Measurements from ENCODE around the gene TRUB2. TPM values are rescaled to one million over a fixed set of nuclear protein-coding genes. Genes with fewer than 3 reads are reported as not detected.

TRUB2 gene
- total RNA-seq, 1 experiment from 2014 or later, result 22.5 TPM

- H3K36me3 ChIP-seq (ENCODE audit: control insufficient read depth, insufficient read depth, low read length), result no peaks in the 10 kb centered on the region
- H3K27me3 ChIP-seq (ENCODE audit: control insufficient read depth, insufficient read depth, low read length), result no peaks in the 10 kb centered on the region
- H3K4me3 ChIP-seq (ENCODE audit: low read depth in 2 of 2, low read length in 2 of 2), result no peak overlapping the region
- POLR2A ChIA-PET, result no interaction called here
- intact Hi-C loops (cut with micrococcal nuclease; ENCODE audit: unreplicated experiment), result no loop called here
- ATAC-seq (no peak), DNase-seq (ENCODE audit: low read depth, low spot score) (no peak)
- in situ Hi-C loops (cut with HindIII; ENCODE audit: low pct_unique_long_range_greater_than_20kb, low sequenced_read_pairs), result no loop called here
- TF ChIP-seq SIN3A (IDR thresholded peaks at IDR 0.05; ENCODE audit: borderline replicate concordance, insufficient read depth, low read depth, low read length) (no peak), CTCF (IDR thresholded peaks at IDR 0.05) (no peak), POLR2AphosphoS5 (IDR thresholded peaks at IDR 0.05; ENCODE audit: low read depth, low read length) (no peak)
- no peak overlapping the region for H3K27ac ChIP-seq (ENCODE audit: low read length)
- H3K4me1 ChIP-seq (ENCODE audit: control insufficient read depth, insufficient read depth, low read length), result peaks cover 3% of the 10 kb centered on the region; the same call in 1 of the 2 replicates
- no peaks in the 10 kb centered on the region for H3K9me3 ChIP-seq (ENCODE audit: control insufficient read depth, insufficient read depth, low read depth, low read length)
- CTCF ChIA-PET, result interaction anchor here (0.6 kb wide), 1 partner anchor 51 kb away, joined by 6 read pairs; no protein-coding TSS in a partner anchor
- BruUV-seq (replicated peaks), result no TSS peak
Measured at GRCh38 chr9:128358861-128359260, 36.6 kb upstream of the TRUB2 start.

GRCh38 chr9:128358090-128358489, 35.8 kb upstream of the TRUB2 start:
- H3K27me3 ChIP-seq (ENCODE audit: control insufficient read depth, insufficient read depth, low read length), result no peaks in the 10 kb centered on the region
- no peak overlapping the region for H3K4me3 ChIP-seq (ENCODE audit: low read depth in 2 of 2, low read length in 2 of 2)
- no peak for ATAC-seq
- H3K27ac ChIP-seq (ENCODE audit: low read length), result no peak overlapping the region
- no TSS peak for BruUV-seq (replicated peaks)
- no peak for TF ChIP-seq SIN3A (IDR thresholded peaks at IDR 0.05; ENCODE audit: borderline replicate concordance, insufficient read depth, low read depth, low read length)
- TF ChIP-seq CTCF (IDR thresholded peaks at IDR 0.05), result no peak
- TF ChIP-seq TCF7L2 (IDR thresholded peaks at IDR 0.05; ENCODE audit: low read depth, low read length), result no peak
- no peak for TF ChIP-seq POLR2AphosphoS5 (IDR thresholded peaks at IDR 0.05; ENCODE audit: low read depth, low read length)
- no peak for TF ChIP-seq REST (IDR thresholded peaks at IDR 0.05; ENCODE audit: insufficient read depth in 1 of 2, low read depth in 2 of 2, low read length in 1 of 2)
- POLR2A ChIA-PET, result no interaction called here
- peaks cover 3% of the 10 kb centered on the region; the same call in 1 of the 2 replicates for H3K4me1 ChIP-seq (ENCODE audit: control insufficient read depth, insufficient read depth, low read length)
- intact Hi-C loops (cut with micrococcal nuclease; ENCODE audit: unreplicated experiment) (no loop called here), in situ Hi-C loops (cut with HindIII; ENCODE audit: low pct_unique_long_range_greater_than_20kb, low sequenced_read_pairs) (no loop called here)
- DNase-seq (ENCODE audit: low read depth, low spot score), result no peak
- CTCF ChIA-PET, result no interaction called here
- H3K36me3 ChIP-seq (ENCODE audit: control insufficient read depth, insufficient read depth, low read length), result no peaks in the 10 kb centered on the region
- no peaks in the 10 kb centered on the region for H3K9me3 ChIP-seq (ENCODE audit: control insufficient read depth, insufficient read depth, low read depth, low read length)

All from Panc1 (cell line).